Measurements from ENCODE around the gene CYP2U1.

DNA sequence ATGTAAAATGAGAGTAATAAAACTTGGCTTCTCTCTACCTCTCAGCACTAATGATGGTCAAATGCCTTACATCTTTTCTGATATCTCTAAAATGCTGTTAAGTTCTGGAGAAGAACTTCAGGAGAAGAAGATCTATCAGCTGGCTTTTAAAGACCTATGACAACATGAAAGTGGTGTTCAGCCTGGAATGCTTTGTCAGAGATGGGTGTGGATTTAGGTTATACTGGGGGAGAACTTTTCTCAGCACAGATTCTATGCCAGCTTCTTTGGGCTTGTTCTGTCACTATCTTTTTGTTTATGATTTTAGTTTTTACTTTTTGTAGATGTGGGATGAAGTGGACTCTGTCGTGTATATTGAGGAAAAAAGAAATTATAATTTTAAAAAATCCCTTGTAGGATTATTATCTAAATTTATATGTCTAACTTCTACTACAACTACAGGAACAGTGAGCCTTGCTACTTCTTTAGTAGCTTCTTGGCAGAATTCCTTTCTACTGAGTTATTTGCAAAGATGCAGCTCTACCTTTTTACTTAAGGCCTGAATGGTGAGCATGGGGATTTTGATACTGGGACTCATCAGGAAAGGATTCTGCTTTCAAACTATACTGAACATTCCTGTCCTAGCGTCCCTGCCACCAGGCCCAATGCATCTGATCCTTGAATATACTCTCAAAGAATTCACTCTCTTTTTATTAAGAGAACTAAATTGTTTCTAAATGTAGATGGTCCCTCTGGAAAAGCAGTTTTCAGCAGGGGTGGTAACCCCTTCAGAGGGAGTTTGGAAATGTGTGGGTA lies 19.6 kb downstream of the CYP2U1 start:
- TF ChIP-seq CTCF (IDR thresholded peaks at IDR 0.05) (no peak), POLR2AphosphoS5 (IDR thresholded peaks at IDR 0.05) (no peak), POLR2A (IDR thresholded peaks at IDR 0.05) (no peak)
